ENCODE results near the gene ST6GAL1.

ST6GAL1 gene

GRCh38 chr3:187036394-187036793 is 106.1 kb downstream of the ST6GAL1 start:
- DNase-seq (ENCODE audit: low read depth): no peak
- no peak for TF ChIP-seq CTCF (IDR thresholded peaks at IDR 0.05; ENCODE audit: insufficient read depth, low read depth, low read length, missing control alignments)
- H3K4me3 ChIP-seq (ENCODE audit: low read depth, low read length): no peak overlapping the region

- no peak overlapping the region for H3K4me3 ChIP-seq (ENCODE audit: low read depth, low read length)
- no peak for TF ChIP-seq CTCF (IDR thresholded peaks at IDR 0.05; ENCODE audit: insufficient read depth, low read depth, low read length, missing control alignments)
- no peak for DNase-seq (ENCODE audit: low read depth)
Measured at GRCh38 chr3:187039100-187039722, 108.9 kb downstream of the ST6GAL1 start.

GRCh38 chr3:187039723-187040414 is 109.5 kb downstream of the ST6GAL1 start:
- DNase-seq (ENCODE audit: low read depth): peak; percentile 50
- H3K4me3 ChIP-seq (ENCODE audit: low read depth, low read length): no peak overlapping the region
- TF ChIP-seq CTCF (IDR thresholded peaks at IDR 0.05; ENCODE audit: insufficient read depth, low read depth, low read length, missing control alignments): no peak

GRCh38 chr3:187040516-187041361 is 110.4 kb downstream of the ST6GAL1 start:
- DNase-seq (ENCODE audit: low read depth): no peak
- no peak overlapping the region for H3K4me3 ChIP-seq (ENCODE audit: low read depth, low read length)
- TF ChIP-seq CTCF (IDR thresholded peaks at IDR 0.05; ENCODE audit: insufficient read depth, low read depth, low read length, missing control alignments): no peak

GRCh38 chr3:187041362-187042307 is 111.3 kb downstream of the ST6GAL1 start:
- peak; percentile 67 for DNase-seq (ENCODE audit: low read depth)
- H3K4me3 ChIP-seq (ENCODE audit: low read depth, low read length): peak overlapping the region; percentile 15; the same call in 1 of the 2 replicates
- no peak for TF ChIP-seq CTCF (IDR thresholded peaks at IDR 0.05; ENCODE audit: insufficient read depth, low read depth, low read length, missing control alignments)

- no peak for DNase-seq (ENCODE audit: low read depth)
- TF ChIP-seq CTCF (IDR thresholded peaks at IDR 0.05; ENCODE audit: insufficient read depth, low read depth, low read length, missing control alignments): no peak
- H3K4me3 ChIP-seq (ENCODE audit: low read depth, low read length): peak overlapping the region; percentile 15; the same call in 1 of the 2 replicates
Measured at GRCh38 chr3:187042346-187042745, 112.0 kb downstream of the ST6GAL1 start.
